Breast epithelium (tissue), 4 donors: Measurements from ENCODE around the gene RSBN1L. TPM values are rescaled to one million over a fixed set of nuclear protein-coding genes. Genes with fewer than 3 reads are reported as not detected.

Source experiments
- DNase-seq, 2 donors: peaks; one replicate each; pipeline ENCODE4 v3.0.0-alpha.2; 2019; ENCODE audit warnings: low spot score in 2 of 2
- H3K27ac ChIP-seq, 2 donors: fragments of 200-600 bp; sonication (generic) in 1 of 2; one replicate each; pipeline ENCODE4 v1.5.1; 2016 to 2019; ENCODE audit warnings: mild to moderate bottlenecking in 1 of 2
- H3K27me3 ChIP-seq, 2 donors: fragments of 200-600 bp; sonication (generic) in 1 of 2; one replicate each; pipeline versions ENCODE4 v1.5.1 to v1.6.0; 2017 to 2019; ENCODE audit warnings: control low read depth in 1 of 2, mild to moderate bottlenecking in 1 of 2
- H3K36me3 ChIP-seq: fragments of 200-600 bp; one replicate; pipeline ENCODE4 v1.5.1; 2019
- H3K4me1 ChIP-seq, 2 donors: fragments of 200-600 bp; sonication (generic); one replicate each; pipeline ENCODE4 v1.5.1; 2016 to 2019; ENCODE audit warnings: control low read depth in 1 of 2
- H3K4me3 ChIP-seq, 3 donors: fragments of 200-600 bp; sonication (generic); 1 replicate in 2 of 3; 2 replicates in 1 of 3; pipeline ENCODE4 v1.5.1; 2016 to 2019; ENCODE audit warnings: mild to moderate bottlenecking in 3 of 3, moderate library complexity in 2 of 3
- H3K9me3 ChIP-seq, 2 donors: fragments of 200-600 bp; sonication (generic) in 1 of 2; one replicate each; pipeline ENCODE4 v1.5.1; 2016 to 2019; ENCODE audit warnings: control low read depth in 1 of 2
- POLR2A ChIP-seq: fragments of 450-650 bp; IDR thresholded peaks from one replicate; pipeline ENCODE4 v1.6.1; 2016; ENCODE audit warnings: antibody characterized with exemption, mild to moderate bottlenecking, moderate library complexity
- POLR2AphosphoS5 ChIP-seq, 3 donors: sonication (generic); formaldehyde crosslinking; IDR thresholded peaks; one replicate each; pipeline ENCODE4 v1.6.1; 2017; ENCODE audit warnings: antibody characterized with exemption in 3 of 3
- intact Hi-C: fragments of 100-400 bp; cut with DNase I; formaldehyde crosslinking; loops from one replicate; pipeline ENCODE4 v1.15.1; 2023; ENCODE audit warnings: low total_unique reads
- total RNA-seq, 3 donors: library from RNA; depleted of rRNA; stranded (reverse); fragments of >200 nt; gene quantifications; one replicate each; pipeline ENCODE4 v1.1.0, GENCODE V29; 2016
- TF ChIP-seq, protein P1 (sequence below), 3 donors: fragments of 450-650 bp; IDR thresholded peaks; one replicate each; pipeline ENCODE4 v1.5.1; 2016 to 2017; ENCODE audit warnings: antibody characterized with exemption in 3 of 3, mild to moderate bottlenecking in 3 of 3, moderate library complexity in 3 of 3

RSBN1L gene
- total RNA-seq, 3 donors from 2014 or later, result 13.9 to 34.5 (median 29.8) TPM

- TF ChIP-seq POLR2AphosphoS5 (IDR thresholded peaks at IDR 0.05) (no peak), POLR2A (no peak)
- TF ChIP-seq, protein P1, sequence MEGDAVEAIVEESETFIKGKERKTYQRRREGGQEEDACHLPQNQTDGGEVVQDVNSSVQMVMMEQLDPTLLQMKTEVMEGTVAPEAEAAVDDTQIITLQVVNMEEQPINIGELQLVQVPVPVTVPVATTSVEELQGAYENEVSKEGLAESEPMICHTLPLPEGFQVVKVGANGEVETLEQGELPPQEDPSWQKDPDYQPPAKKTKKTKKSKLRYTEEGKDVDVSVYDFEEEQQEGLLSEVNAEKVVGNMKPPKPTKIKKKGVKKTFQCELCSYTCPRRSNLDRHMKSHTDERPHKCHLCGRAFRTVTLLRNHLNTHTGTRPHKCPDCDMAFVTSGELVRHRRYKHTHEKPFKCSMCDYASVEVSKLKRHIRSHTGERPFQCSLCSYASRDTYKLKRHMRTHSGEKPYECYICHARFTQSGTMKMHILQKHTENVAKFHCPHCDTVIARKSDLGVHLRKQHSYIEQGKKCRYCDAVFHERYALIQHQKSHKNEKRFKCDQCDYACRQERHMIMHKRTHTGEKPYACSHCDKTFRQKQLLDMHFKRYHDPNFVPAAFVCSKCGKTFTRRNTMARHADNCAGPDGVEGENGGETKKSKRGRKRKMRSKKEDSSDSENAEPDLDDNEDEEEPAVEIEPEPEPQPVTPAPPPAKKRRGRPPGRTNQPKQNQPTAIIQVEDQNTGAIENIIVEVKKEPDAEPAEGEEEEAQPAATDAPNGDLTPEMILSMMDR (IDR thresholded peaks at IDR 0.05), result no peak
- no peaks in the 10 kb centered on the region for H3K27me3 ChIP-seq
- no peak for DNase-seq
- no peak overlapping the region for H3K27ac ChIP-seq
- no peaks in the 10 kb centered on the region for H3K9me3 ChIP-seq
- H3K4me1 ChIP-seq, result no peaks in the 10 kb centered on the region
- intact Hi-C loops, result loop anchor here (10.0 kb wide), 1 partner anchor 79 kb away; no protein-coding TSS in a partner anchor
- no peaks in the 10 kb centered on the region for H3K36me3 ChIP-seq
- no peak overlapping the region for H3K4me3 ChIP-seq
Measured at GRCh38 chr7:77743518-77743917, 47.3 kb downstream of the RSBN1L start.

DNA sequence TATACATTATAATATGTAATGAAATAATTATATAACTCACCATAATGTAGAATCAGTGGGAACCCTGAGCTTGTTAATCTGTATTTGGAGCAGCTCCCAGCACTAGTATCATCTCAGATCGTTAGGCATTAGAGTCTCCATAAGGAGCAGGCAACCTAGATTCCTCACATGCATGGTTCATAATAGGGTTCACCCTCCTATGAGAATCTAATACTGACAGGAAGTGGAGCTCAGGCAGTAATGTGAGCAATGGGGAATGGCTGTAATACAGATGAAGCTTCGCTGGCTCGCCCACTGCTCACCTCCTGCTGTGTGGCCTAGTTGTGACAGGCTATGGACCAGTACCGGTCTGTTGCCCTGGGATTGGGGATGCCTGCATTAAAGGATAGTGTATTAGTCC is 49.5 kb downstream of the RSBN1L start:
- H3K27ac ChIP-seq, result no peak overlapping the region

GRCh38 chr7:77746164-77746823 is 50.0 kb downstream of the RSBN1L start:
- intact Hi-C loops, result loop anchor here (10.0 kb wide), 1 partner anchor 81 kb away; no protein-coding TSS in a partner anchor
- no peak for DNase-seq
- no peaks in the 10 kb centered on the region for H3K9me3 ChIP-seq
- no peak overlapping the region for H3K4me3 ChIP-seq
- H3K4me1 ChIP-seq, result no peaks in the 10 kb centered on the region
- no peaks in the 10 kb centered on the region for H3K27me3 ChIP-seq
- H3K36me3 ChIP-seq, result no peaks in the 10 kb centered on the region
- no peak overlapping the region for H3K27ac ChIP-seq
- TF ChIP-seq, protein P1 (IDR thresholded peaks at IDR 0.05), result no peak
- TF ChIP-seq POLR2AphosphoS5 (IDR thresholded peaks at IDR 0.05), result no peak
- no peak for TF ChIP-seq POLR2A

More for the DNA sequence above, 49.5 kb downstream of the RSBN1L start:
- TF ChIP-seq POLR2A (no peak), POLR2AphosphoS5 (IDR thresholded peaks at IDR 0.05) (no peak)
- TF ChIP-seq, protein P1 (IDR thresholded peaks at IDR 0.05), result no peak
- H3K27me3 ChIP-seq, result no peaks in the 10 kb centered on the region
- DNase-seq, result no peak
- H3K4me1 ChIP-seq, result no peaks in the 10 kb centered on the region
- no peaks in the 10 kb centered on the region for H3K36me3 ChIP-seq
- intact Hi-C loops, result loop anchor here (10.0 kb wide), 1 partner anchor 81 kb away; no protein-coding TSS in a partner anchor
- no peak overlapping the region for H3K4me3 ChIP-seq
- no peaks in the 10 kb centered on the region for H3K9me3 ChIP-seq

DNA sequence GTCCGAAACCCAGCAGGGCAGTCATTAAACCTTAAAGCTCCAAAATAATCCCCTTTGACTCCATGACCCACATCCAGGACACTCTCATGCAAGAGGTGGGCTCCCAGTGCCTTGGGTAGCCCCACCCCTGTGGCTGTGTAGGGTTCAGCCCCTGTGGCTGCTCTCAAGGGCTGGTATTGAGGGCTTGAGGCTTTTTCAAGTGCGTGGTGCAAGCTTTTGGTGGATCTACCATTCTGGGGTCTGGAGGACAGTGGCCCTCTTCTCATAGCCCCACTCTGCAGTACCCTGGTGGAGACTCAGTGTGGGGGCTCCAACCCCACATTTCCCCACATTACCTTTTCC is 50.5 kb downstream of the RSBN1L start:
- Histone ChIP-seq H3K27me3 (no peaks in the 10 kb centered on the region), H3K36me3 (no peaks in the 10 kb centered on the region), H3K4me3 (no peak overlapping the region), H3K4me1 (no peaks in the 10 kb centered on the region), H3K27ac (no peak overlapping the region), H3K9me3 (no peaks in the 10 kb centered on the region)
- intact Hi-C loops, result loop anchor here (10.0 kb wide), 1 partner anchor 82 kb away; no protein-coding TSS in a partner anchor
- no peak for DNase-seq
- TF ChIP-seq, protein P1 (IDR thresholded peaks at IDR 0.05), result no peak
- no peak for TF ChIP-seq POLR2AphosphoS5 (IDR thresholded peaks at IDR 0.05)
- no peak for TF ChIP-seq POLR2A

DNA sequence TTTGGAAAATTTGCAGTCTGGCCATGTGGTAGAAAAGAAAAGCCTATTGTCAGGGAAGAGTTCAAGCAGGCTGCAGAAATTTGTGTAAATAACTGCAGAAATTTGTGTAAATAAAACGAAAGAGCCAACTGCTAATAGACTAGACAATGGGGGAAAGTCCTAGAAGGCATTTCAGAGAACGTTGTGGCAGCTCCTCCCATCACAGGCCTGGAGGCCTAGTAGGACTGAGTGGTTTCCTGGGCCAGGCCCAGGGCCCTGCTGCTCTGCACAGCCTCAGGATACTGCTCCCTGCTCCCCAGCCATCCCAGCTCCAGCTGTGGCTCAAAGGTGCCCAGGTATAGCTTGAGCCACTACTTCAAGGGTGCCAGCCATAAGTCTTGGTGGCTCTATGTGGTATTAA is 50.9 kb downstream of the RSBN1L start:
- H3K9me3 ChIP-seq, result no peaks in the 10 kb centered on the region
- TF ChIP-seq, protein P1 (IDR thresholded peaks at IDR 0.05), result no peak
- no peak for TF ChIP-seq POLR2A
- TF ChIP-seq POLR2AphosphoS5 (IDR thresholded peaks at IDR 0.05), result no peak
- no peak overlapping the region for H3K27ac ChIP-seq
- H3K36me3 ChIP-seq, result no peaks in the 10 kb centered on the region
- H3K4me3 ChIP-seq, result no peak overlapping the region
- DNase-seq, result no peak
- intact Hi-C loops, result loop anchor here (10.0 kb wide), 1 partner anchor 82 kb away; no protein-coding TSS in a partner anchor
- no peaks in the 10 kb centered on the region for H3K4me1 ChIP-seq
- no peaks in the 10 kb centered on the region for H3K27me3 ChIP-seq
